Mesendoderm (in vitro differentiated cells): ENCODE measurements around the gene SSR2.

Experiments used
- DNase-seq: peaks from one replicate; pipeline ENCODE4 v3.0.0; 2013
- H2AK5ac ChIP-seq: 2 replicates; pipeline ENCODE4 v1.6.1; 2013; ENCODE audit warnings: low read length, inconsistent platforms
- H2BK120ac ChIP-seq: 2 replicates; pipeline ENCODE4 v1.6.1; 2013; ENCODE audit warnings: low read depth, mild to moderate bottlenecking, low read length, moderate library complexity, mixed read lengths
- H2BK15ac ChIP-seq: replicated peaks from 2 replicates; pipeline ENCODE4 v1.6.1; 2013; ENCODE audit warnings: low read depth, mild to moderate bottlenecking, moderate library complexity
- H2BK5ac ChIP-seq: 2 replicates; pipeline ENCODE4 v1.6.1; 2013; ENCODE audit warnings: low read length, inconsistent platforms
- H3K18ac ChIP-seq: 2 replicates; pipeline ENCODE4 v1.6.1; 2013; ENCODE audit warnings: mild to moderate bottlenecking, low read length, mixed read lengths
- H3K23ac ChIP-seq: one replicate; pipeline ENCODE4 v1.6.1; 2013; ENCODE audit warnings: low read length
- H3K27ac ChIP-seq: 2 replicates; pipeline ENCODE4 v1.5.1; 2013; ENCODE audit warnings: low read depth, mild to moderate bottlenecking, inconsistent platforms, low read length, moderate library complexity
- H3K27me3 ChIP-seq: 2 replicates; pipeline ENCODE4 v1.6.1; 2013; ENCODE audit warnings: low read length, control low read depth, mild to moderate bottlenecking, inconsistent platforms; ENCODE audit not compliant: insufficient read depth, poor library complexity
- H3K36me3 ChIP-seq: 2 replicates; pipeline ENCODE4 v1.6.1; 2013; ENCODE audit warnings: low read length, inconsistent platforms; ENCODE audit not compliant: control insufficient read depth, insufficient read depth
- H3K4ac ChIP-seq: one replicate; pipeline ENCODE4 v1.6.1; 2013; ENCODE audit warnings: low read depth, mild to moderate bottlenecking, low read length, moderate library complexity
- H3K4me1 ChIP-seq: 2 replicates; pipeline ENCODE4 v1.6.1; 2013; ENCODE audit warnings: low read depth, low read length, inconsistent platforms; ENCODE audit not compliant: control insufficient read depth
- H3K4me2 ChIP-seq: 2 replicates; pipeline ENCODE4 v1.6.1; 2013; ENCODE audit warnings: low read length
- H3K4me3 ChIP-seq: 2 replicates; pipeline ENCODE4 v1.5.1; 2013; ENCODE audit warnings: mild to moderate bottlenecking, low read length
- H3K56ac ChIP-seq: one replicate; pipeline ENCODE4 v1.6.1; 2013; ENCODE audit warnings: low read length
- H3K79me1 ChIP-seq: 2 replicates; pipeline ENCODE4 v1.6.1; 2013; ENCODE audit warnings: low read length, inconsistent platforms
- H3K79me2 ChIP-seq: 2 replicates; pipeline ENCODE4 v1.6.1; 2013; ENCODE audit warnings: mild to moderate bottlenecking, low read length; ENCODE audit not compliant: control insufficient read depth, insufficient read depth
- H3K9ac ChIP-seq: 2 replicates; pipeline ENCODE4 v1.6.1; 2013; ENCODE audit warnings: low read length, inconsistent platforms
- H4K5ac ChIP-seq: one replicate; pipeline ENCODE4 v1.6.1; 2013; ENCODE audit warnings: low read length
- H4K8ac ChIP-seq: one replicate; pipeline ENCODE4 v1.6.1; 2013; ENCODE audit warnings: low read depth, mild to moderate bottlenecking, control low read depth, low read length, moderate library complexity
- WGBS: extraction: QIAGEN DNeasy Blood & Tissue Kit; methylation state at CpG from one replicate; pipeline ENCODE4 v1.1.7; 2013; ENCODE audit warnings: low lambda C conversion rate, missing lambda C conversion rate; ENCODE audit not compliant: insufficient coverage; ENCODE audit errors: extremely low coverage; 5-methylcytosine and 5-hydroxymethylcytosine counted together

Gene SSR2

GRCh38 chr1:155967341-155968050, 53.3 kb downstream of the SSR2 start:
- peak; percentile 56 for DNase-seq
- Histone ChIP-seq H3K23ac (no peak overlapping the region), H3K27me3 (no peaks in the 10 kb centered on the region), H2BK5ac (peak overlapping the region; percentile 14), H3K9ac (peak overlapping the region; percentile 65), H2AK5ac (no peak overlapping the region), H3K4ac (no peak overlapping the region), H3K18ac (no peak overlapping the region), H4K8ac (no peak overlapping the region), H3K4me1 (peaks cover 4% of the 10 kb centered on the region), H3K79me2 (peaks cover 23% of the 10 kb centered on the region), H3K36me3 (peaks cover 14% of the 10 kb centered on the region), H3K79me1 (peaks cover 24% of the 10 kb centered on the region), H2BK120ac (no peak overlapping the region), H3K56ac (peak overlapping the region; percentile 69), H2BK15ac (no peak overlapping the region), H4K5ac (no peak overlapping the region), H3K27ac (no peak overlapping the region), H3K4me2 (no peak overlapping the region), H3K4me3 (no peak overlapping the region)
- no CpG with 5 or more reads among the region's 13 CpGs for WGBS

GRCh38 chr1:155966750-155967149, 54.0 kb downstream of the SSR2 start:
- Histone ChIP-seq H3K4me2 (no peak overlapping the region), H4K5ac (no peak overlapping the region), H3K23ac (no peak overlapping the region), H2AK5ac (no peak overlapping the region), H3K79me1 (peaks cover 17% of the 10 kb centered on the region), H3K18ac (no peak overlapping the region), H3K27ac (no peak overlapping the region), H2BK120ac (no peak overlapping the region), H3K4me3 (no peak overlapping the region), H3K36me3 (peaks cover 20% of the 10 kb centered on the region), H3K56ac (peak overlapping the region; percentile 44), H3K4me1 (peaks cover 4% of the 10 kb centered on the region), H3K27me3 (no peaks in the 10 kb centered on the region), H2BK5ac (no peak overlapping the region), H3K9ac (no peak overlapping the region), H3K79me2 (peaks cover 15% of the 10 kb centered on the region), H4K8ac (no peak overlapping the region), H3K4ac (no peak overlapping the region), H2BK15ac (no peak overlapping the region)
- DNase-seq, result no peak
- WGBS, result no CpG with 5 or more reads among the region's 7 CpGs

- Histone ChIP-seq H2BK15ac (no peak overlapping the region), H3K4me3 (no peak overlapping the region), H3K4ac (no peak overlapping the region), H4K5ac (no peak overlapping the region), H3K27ac (no peak overlapping the region), H2BK120ac (no peak overlapping the region), H3K79me1 (peaks cover 17% of the 10 kb centered on the region), H3K4me1 (peaks cover 4% of the 10 kb centered on the region), H3K36me3 (peaks cover 22% of the 10 kb centered on the region), H3K23ac (no peak overlapping the region), H3K4me2 (no peak overlapping the region), H3K56ac (no peak overlapping the region), H3K27me3 (no peaks in the 10 kb centered on the region), H3K79me2 (peaks cover 15% of the 10 kb centered on the region), H3K9ac (no peak overlapping the region), H3K18ac (no peak overlapping the region), H4K8ac (no peak overlapping the region), H2AK5ac (no peak overlapping the region), H2BK5ac (no peak overlapping the region)
- WGBS, result no CpG with 5 or more reads among the region's 9 CpGs
- no peak for DNase-seq
These were observed 54.6 kb downstream of the SSR2 start for GRCh38 chr1:155966135-155966534.

GRCh38 chr1:155964193-155964592, 56.6 kb downstream of the SSR2 start:
- Histone ChIP-seq H2AK5ac (no peak overlapping the region), H3K56ac (no peak overlapping the region), H3K9ac (no peak overlapping the region), H3K4me2 (no peak overlapping the region), H4K5ac (no peak overlapping the region), H3K18ac (no peak overlapping the region), H3K79me1 (peaks cover 12% of the 10 kb centered on the region), H4K8ac (no peak overlapping the region), H3K79me2 (peaks cover 4% of the 10 kb centered on the region), H2BK120ac (no peak overlapping the region), H3K23ac (no peak overlapping the region), H2BK15ac (no peak overlapping the region), H3K4me3 (no peak overlapping the region), H3K4ac (no peak overlapping the region), H3K27me3 (no peaks in the 10 kb centered on the region), H2BK5ac (no peak overlapping the region), H3K27ac (no peak overlapping the region), H3K36me3 (peaks cover 27% of the 10 kb centered on the region), H3K4me1 (no peaks in the 10 kb centered on the region)
- DNase-seq, result peak; percentile 56
- WGBS, result no CpG with 5 or more reads among the region's 7 CpGs

- no peak overlapping the region for H2BK120ac ChIP-seq
- H3K56ac ChIP-seq, result no peak overlapping the region
- no peak overlapping the region for H2BK5ac ChIP-seq
- H2BK15ac ChIP-seq, result no peak overlapping the region
- H4K5ac ChIP-seq, result no peak overlapping the region
- H3K4me3 ChIP-seq, result no peak overlapping the region
- H3K36me3 ChIP-seq, result peaks cover 30% of the 10 kb centered on the region
- WGBS, result no CpG with 5 or more reads among the region's 18 CpGs
- H3K79me1 ChIP-seq, result peaks cover 11% of the 10 kb centered on the region
- H3K79me2 ChIP-seq, result no peaks in the 10 kb centered on the region
- H3K27ac ChIP-seq, result no peak overlapping the region
- no peak overlapping the region for H3K18ac ChIP-seq
- no peak overlapping the region for H3K9ac ChIP-seq
- no peak overlapping the region for H4K8ac ChIP-seq
- DNase-seq, result no peak
- no peak overlapping the region for H3K4ac ChIP-seq
- H3K23ac ChIP-seq, result no peak overlapping the region
- H3K27me3 ChIP-seq, result no peaks in the 10 kb centered on the region
- H3K4me1 ChIP-seq, result no peaks in the 10 kb centered on the region
- no peak overlapping the region for H2AK5ac ChIP-seq
- H3K4me2 ChIP-seq, result no peak overlapping the region
These were observed 58.0 kb downstream of the SSR2 start for GRCh38 chr1:155962599-155963211.
